ENCODE measurements around the gene SLC34A1.

GRCh38 chr5:177350776-177351391 lies 33.4 kb upstream of the SLC34A1 start:
- TF ChIP-seq, protein P1, sequence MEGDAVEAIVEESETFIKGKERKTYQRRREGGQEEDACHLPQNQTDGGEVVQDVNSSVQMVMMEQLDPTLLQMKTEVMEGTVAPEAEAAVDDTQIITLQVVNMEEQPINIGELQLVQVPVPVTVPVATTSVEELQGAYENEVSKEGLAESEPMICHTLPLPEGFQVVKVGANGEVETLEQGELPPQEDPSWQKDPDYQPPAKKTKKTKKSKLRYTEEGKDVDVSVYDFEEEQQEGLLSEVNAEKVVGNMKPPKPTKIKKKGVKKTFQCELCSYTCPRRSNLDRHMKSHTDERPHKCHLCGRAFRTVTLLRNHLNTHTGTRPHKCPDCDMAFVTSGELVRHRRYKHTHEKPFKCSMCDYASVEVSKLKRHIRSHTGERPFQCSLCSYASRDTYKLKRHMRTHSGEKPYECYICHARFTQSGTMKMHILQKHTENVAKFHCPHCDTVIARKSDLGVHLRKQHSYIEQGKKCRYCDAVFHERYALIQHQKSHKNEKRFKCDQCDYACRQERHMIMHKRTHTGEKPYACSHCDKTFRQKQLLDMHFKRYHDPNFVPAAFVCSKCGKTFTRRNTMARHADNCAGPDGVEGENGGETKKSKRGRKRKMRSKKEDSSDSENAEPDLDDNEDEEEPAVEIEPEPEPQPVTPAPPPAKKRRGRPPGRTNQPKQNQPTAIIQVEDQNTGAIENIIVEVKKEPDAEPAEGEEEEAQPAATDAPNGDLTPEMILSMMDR (IDR thresholded peaks at IDR 0.05; ENCODE audit: low read length) = no peak
- TF ChIP-seq EZH2 (IDR thresholded peaks at IDR 0.05; ENCODE audit: borderline replicate concordance, low read length) = no peak

Measured in OCI-LY1 (cell line).